Activated CD4-positive, alpha-beta T cell treated with anti-CD3 and anti-CD28 coated beads for 1 hour (primary cell): ENCODE results near the gene HOXB3.

Experiments
- DNase-seq: peaks from one replicate; pipeline ENCODE4 v3.0.0-alpha.2; 2020

HOXB3 gene

DNA sequence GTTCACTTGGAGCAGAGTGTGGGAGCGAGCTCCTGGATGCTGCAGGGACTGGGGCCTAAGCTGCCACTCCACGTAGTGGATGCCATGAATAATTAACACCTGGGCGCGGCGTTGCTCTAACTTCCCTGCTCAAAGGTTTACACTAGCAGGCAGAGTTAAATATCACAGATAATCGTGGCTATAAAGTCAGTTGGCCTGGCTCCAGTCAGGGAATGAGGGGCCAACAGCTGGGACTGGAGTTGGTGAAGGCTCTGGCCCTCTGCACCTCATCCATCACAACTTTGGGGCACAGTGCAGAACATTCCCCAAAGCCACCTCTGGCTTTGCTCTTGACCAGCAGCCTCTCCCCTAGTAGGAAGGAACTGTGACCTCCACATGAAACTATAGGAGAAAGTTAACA lies 22.8 kb downstream of the HOXB3 start:
- no peak for DNase-seq

DNA sequence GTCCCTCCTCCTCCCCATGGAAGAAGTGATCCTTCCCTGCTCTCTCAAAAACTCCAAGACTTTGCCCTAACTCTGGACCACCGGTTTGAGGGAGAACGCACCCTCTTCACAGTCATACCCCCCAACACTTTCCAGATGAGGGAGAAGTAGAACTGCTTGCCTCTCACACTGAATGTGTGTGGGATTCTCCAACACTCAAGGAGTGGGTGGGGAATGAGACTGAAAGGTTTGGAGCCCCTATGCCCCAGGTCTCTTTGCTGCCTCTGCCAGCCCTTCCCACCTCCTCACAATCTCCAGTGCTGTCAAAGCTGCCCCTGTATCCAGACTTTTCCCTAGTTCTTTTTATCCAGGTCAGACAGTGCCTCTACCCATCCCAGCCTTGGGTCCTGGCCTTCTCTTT lies 23.3 kb downstream of the HOXB3 start:
- no peak for DNase-seq

DNA sequence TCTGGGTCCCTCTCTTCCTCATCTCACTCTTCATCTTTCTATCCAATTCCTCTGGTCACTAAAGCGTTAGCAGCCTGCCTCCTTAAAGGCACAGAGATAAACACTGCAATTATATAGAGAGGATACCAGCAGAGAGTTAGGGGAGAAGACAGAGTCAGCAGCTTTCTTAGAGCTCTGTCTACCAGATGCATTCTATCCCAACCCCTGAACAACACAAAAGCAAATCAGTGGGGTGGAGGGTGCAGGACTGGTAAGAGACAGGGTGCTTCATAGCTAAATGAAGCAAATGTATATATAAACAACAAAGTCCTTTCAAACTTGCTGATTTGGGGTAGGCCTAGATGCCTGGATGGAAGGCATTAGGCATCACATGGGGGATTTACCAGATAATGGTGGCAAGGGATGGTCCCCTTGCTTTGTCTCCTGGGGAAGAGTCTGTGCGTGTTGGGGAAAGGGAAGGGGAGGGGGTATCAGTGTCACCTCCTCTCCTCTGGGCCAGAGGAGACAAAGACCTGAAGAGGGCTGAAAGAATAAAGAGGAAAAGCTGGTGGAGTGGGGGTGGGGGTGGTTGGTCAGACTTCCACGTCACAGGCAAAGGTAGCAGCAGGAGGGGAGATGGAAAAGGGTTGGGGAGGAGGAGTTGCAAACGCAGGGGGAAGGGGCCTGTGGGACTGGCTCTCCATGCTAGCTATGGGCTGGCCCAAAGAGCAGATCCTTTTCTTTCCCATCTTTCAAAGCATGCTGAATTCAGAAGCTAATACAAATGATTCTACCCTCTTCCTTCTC lies 23.9 kb downstream of the HOXB3 start:
- DNase-seq = no peak

DNA sequence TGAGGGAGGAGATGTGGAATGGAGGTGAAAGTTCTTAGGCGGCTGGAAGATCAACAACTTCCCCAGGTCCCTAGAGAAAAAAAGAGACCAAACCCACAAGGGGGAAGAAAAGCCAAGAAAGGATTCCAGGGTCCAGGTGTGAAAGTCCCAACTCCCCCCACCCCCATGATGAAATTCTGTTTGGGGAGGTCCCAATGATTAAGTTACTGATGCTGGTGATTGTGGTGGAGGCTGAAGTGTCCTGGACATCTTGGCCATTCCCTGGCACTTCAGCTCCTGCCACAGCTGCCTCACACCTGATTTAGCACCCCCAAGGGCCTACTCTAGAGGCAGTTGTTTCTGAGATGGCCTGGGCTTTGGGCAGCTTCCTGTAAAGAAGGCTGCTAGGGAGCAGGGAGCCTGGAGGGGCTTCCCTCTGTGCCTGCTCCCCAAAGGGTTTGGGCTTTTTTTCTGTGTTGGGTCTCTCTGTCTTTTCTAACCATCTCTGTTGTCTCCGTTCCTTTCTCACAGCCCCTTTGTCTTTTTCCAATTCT lies 25.0 kb downstream of the HOXB3 start:
- no peak for DNase-seq

DNA sequence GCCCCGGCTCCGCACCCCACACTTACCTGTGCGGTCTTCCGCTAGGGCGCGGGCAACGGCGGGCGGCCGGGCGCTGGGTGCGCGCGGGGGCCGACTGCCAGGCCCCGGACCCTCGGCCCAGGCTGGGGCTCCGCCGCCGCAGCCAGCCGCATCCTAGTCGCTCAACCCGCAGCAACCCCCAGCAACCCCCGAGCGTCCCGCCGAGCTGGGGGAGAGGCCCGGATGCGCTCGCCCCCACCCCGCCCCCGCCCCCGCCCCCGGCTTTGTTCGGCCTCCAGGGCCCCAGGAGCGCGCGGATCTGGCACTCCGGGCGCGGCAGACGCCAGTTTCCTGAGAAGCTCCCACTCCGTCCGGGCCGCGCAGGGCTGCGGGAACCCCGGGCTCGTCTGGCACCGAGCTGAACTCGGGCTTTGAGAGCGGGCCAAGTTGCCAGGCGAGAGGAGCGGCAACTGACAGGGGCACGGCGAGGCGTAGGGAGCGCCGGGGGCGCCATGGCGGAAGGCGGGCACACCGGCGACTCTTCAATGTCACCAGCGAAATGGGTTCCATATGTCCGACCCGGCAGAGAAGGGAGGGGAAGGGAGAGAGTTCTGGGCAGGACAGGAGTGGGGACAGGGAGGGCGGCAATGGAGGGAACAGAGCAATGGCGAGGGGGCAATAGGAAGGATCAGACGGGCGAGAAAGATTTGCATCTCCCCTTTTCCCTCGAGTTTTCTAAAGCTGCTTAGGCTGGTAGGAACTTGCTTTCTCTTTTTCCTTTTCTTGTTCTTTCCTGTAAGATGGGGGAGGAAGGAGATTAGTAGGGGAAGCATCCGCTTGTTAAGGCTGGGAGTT lies 25.6 kb downstream of the HOXB3 start:
- DNase-seq = no peak

DNA sequence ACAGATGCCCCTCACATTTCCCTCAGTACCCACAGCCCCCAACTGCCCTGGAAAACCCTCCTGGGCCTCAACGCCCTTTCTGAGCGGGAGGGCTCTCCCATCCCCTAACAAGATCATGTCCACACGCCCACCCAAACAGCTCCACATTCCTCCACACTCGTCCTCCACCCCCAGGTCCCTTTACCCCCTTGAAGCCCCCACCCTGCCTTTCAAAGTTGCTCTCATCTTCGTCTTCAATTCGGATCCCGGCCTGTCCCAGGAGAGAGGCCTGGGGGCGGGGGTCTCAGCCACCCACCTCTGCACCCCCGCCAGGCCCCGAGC lies 26.2 kb downstream of the HOXB3 start:
- DNase-seq = no peak

DNA sequence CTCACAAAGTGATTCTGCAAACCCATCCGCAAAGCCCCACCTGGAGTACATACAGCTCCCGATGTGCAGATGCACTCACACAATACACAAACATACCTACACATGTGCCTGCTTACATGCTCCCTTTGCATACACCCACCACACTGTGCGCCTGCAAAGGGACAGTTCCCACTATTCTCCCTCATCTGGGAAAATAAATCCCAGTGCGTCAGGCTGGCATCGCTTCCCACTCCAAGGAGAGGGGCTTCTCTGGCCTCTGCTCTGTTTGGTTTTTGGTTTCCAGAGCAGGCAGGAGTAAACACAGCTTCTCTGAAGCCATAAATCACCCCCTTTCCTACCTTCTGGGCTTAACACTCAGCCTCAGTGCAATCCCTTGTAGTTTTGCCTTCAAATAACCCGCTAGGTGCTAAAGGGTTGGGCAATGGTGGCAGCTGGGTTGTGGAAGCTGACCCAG lies 26.6 kb downstream of the HOXB3 start:
- DNase-seq = no peak

DNA sequence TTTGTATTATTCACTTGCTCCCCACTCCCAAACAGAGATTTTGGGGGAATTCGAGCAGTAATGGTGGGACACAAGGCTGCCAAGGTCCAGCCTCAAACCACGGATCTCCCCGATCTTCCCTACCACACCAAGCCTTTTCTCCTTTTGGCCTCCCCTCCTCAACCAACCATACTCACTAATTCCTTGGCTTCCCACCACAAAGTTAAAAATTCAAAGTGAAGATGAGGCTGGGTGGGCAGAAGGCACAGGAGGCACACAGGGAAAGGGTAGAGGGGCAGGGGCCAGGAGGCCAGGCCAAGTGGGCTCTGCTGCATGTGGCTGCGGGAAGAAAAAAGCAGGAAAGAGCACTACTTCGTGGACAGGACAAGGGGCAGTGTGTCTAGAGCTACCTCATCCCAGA lies 27.1 kb downstream of the HOXB3 start:
- DNase-seq = no peak

DNA sequence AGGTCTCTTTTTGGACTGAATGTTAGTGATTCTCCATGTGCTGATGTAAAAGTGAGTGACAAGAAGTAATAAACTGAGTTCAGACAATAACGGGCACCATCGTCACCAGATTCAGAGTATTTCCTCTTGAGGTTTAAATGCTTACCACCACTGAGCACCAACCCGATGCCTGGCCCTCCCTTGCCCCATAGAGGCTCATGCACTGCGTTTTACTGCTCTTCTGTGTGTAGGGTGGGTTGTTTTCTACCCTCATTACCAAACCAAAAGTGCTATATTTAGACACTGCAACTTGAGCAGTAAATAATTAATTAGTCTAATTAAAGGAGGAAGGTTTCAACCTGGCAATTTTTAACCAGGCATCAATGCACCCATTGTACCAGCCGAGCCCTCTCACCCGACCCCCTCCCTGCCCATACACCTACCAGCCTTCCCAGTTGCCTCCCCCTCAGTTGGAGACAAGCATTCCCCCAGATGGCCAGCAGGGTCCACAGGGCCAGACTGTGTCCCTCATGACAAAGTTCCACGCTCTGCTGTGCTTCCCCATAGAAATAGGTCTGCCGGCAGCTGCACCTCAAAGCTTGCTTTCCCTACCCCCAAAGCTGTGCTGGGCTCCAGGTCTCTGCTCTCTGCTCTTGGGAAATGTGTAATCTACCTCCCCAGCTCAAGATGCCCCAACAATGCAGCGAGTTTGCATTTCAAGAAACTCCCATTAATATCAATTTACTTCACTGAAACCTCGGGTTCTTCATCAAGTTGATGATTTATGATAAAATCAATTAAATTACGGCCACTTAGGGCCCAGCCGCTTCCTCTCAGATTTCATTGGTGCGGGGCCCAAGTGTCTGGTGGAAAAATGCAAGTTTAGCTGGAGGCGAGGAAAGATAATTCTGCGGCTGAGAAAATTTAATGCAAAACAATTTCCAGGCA lies 27.9 kb downstream of the HOXB3 start:
- no peak for DNase-seq

DNA sequence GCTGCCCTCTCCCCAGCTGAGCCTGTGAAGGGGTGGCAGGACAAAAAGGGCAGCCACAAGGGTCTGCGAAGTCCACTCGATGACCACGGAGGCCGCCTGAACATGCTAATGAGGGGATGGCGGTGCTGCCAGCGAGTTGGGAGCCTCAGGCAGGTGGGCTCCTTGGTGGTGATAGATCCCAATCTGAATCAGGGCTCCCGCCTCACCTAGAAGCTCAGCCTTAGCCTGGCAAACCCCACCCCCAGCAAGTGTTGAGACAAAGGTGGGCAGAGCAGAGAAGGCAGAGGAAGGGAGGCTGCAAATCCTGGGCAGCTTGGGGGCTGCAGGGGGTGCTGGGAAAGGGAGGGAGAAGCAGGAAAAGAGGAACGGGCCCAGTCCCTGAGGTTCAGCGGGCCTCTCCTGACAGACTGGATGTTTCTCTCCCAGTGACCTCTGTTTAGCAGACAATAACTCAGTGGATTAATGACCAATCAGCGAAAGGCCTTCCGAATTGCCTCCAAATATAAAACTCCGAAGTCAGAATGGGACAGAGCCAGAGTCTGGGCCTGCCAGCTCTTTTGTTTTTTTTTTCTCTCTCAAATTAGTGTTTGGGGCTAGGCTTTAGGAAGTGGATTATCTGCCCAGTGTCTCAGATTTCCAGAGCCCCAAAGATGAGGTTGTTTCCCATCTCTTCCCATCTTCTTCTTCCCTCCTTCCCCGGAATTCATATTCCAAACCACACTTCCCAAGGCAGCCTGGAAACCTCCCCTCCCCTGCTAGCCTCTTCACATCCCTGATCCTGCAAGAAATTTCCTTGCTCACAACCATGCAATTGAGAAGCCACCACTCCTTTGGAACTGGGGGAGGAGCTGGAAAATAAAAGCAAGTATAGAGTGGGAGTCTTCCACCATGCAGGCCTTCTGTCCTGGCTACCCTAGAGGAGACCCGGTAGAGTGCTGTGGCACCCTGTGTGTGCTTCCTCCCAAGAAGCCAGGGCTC lies 29.9 kb downstream of the HOXB3 start:
- no peak for DNase-seq

DNA sequence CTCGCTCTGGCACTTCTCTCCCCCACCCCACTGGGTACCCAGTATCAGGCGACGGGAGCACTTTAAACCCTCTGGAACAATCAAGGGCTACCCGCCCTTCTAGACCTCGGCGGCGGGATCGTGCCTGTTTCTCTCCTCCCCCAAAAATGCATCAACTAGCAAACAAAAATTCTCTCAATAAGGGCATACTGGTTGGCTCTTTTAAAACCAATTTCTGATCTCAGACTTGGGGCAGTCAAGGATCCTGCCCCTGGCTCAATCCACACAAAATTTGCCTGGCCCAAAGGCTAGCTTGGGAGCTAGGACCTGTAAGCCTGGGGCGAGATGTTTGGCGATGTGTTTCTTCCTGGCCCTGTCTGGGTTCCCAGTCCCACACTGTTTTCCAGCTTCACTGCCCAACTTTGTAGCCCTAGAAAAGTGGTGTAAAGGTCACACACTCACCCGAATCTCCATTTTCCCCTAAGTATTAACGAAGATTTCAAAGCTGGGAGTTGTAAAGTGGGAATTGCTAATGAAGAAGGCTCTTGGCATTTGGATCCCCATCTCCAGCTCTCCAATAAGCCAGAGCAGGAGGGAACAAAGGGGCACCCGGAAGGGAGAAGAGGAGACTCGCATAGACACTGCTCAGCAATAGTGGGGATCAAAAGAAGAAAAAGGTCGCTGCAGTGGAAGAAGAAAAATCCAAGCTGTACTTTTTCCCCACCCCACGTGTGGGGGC lies 30.8 kb downstream of the HOXB3 start:
- DNase-seq = no peak

DNA sequence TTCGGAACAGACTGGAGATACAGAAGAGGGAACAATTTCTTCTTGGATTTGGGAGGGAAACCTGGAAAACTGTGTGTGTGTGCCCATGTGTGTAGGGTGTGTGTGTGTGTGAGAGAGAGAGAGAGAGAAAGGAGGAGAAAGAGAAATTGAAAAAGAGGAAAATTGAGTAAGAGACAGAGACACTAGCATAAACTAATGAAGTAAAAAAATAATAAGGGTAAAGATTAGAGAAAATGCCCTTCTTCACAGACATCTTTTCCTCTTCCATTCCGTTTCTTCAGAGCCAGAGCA lies 31.3 kb downstream of the HOXB3 start:
- DNase-seq = no peak

DNA sequence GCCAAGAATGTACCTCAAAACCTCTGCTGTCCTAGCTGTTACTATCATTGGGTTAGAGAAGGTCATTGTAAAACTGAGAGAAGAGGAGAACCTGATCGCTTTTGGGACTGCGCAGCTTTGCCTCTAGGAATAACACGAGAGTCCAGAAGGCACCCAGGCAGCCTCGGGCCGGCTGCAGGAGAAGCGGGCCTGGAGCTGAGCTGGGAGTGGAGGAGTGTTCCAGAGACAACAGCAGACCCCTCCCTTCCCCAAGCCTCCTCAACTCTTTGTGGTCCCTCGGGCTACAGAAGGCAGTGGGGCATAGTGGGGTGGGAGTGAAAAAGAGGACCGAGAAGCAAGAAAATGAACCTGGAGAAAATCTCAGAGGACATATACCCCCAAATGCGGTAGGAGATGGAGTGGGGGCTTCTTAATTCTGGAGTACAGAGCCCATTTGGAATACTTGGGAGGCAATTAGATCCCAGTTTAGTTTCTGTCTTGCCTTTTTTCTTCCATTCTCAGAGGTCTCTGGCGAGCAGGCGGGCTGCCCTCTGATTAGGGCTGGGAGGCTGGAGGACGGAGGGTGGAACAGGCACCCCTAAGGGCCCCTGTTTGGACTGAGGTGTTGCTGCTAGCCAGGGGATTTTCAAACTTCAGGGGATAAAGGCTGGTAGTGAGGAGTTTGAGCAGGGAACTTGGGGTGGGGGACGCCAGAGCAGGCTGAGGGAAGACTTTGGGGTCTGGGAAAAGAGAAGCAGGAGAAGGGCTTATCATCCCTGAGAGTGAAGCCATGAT lies 31.8 kb downstream of the HOXB3 start:
- no peak for DNase-seq

DNA sequence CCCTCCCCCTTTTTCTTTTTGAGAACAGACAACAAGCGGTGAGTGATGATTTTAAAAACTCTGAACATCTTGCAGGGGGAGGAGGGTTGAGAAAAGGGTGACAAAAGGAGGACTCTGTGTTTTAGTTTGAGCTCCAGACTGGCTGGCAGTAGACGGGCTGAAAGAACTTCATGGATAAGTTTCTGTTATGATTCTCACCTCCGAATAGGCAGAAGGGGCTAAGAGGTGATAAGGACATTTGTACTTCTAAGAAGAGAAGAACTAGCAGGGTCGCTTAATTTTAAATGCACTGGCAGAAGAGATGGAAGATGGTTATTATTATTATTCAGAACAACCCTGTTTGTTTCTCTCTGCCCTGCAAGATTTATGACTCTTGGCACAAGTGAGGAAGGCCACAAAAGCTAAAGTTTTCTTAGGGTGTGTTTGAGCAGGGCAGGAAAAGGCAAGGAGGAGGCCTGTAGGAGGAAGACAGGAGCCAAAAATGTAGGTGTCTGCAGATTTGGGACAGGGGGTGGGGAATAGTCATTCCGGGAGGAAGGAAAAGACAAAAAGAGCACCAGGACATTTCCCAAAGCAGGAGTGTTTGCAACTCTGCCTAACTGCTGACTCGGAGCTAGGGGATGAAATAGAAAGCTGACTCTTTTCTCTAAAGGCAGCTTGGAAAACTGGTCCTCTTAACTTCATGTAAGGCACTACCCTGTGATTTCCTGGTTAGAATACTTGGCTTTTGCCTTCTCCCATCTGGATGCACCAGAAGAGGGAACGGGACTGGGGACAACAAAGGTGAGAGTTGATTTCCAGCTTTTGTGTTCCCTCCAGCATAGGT lies 33.3 kb downstream of the HOXB3 start:
- DNase-seq = no peak

DNA sequence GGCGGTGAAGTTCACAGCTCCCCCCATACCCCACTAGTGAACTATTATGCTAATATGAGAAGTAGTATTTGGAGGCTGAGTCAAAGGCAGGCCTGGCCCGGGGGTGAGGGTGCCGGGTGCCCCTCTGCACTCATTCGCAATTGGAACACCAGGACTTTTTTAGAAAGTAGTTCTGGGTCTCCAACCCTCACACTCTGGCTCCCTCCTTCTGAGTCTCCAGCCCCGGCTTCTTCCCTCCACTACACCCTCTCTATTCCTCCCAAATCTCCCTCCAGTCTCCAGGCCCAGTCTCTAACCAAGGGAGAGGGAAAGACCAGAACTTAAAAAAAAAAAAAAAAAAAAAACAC lies 33.8 kb downstream of the HOXB3 start:
- DNase-seq = no peak

DNA sequence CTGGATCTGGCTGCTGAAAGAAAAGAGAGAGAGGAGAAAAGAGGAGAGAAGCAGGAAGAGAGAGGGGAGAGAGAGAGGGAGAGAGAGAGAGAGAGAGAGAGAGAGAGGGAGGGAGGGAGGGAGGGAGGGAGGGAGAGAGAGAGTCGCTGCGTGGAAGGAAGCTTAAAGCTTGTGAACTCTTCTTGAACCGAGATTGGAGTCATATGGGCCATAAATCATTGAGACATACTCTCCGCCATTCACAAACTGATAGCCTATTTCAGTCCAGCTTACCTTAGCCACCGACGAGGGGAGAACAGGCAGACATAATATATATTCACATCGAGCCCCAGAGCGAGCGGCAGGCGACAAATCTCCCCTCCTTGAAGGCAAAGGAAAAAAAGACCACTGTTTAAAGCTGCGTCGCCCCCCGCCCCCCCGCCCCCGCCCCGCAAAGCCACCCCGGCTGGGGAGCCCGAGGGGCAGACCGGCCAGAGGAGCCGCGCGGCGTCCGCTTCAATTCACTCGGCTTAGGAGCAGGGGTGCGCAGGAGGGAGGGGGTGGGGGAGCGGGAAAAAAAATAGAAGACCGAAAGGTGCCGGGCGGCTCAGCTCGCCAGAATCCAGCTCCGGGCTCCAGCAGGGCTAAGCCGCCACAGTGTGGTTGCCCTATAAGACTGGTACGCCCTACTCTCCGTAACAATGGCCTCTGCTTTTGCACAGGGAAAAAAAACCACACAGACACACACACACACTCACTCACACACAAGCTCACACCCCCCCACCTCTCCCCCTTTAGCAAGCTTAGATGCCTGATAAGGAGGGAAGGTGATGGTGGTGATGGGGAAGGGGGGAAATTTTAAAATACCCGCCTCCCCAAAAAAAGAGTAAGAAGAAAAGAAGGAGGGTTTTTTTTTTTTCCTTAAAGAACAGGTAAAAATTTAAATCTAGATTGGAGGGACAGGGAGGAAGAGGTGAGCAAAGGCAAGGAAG lies 34.5 kb downstream of the HOXB3 start:
- DNase-seq = no peak

DNA sequence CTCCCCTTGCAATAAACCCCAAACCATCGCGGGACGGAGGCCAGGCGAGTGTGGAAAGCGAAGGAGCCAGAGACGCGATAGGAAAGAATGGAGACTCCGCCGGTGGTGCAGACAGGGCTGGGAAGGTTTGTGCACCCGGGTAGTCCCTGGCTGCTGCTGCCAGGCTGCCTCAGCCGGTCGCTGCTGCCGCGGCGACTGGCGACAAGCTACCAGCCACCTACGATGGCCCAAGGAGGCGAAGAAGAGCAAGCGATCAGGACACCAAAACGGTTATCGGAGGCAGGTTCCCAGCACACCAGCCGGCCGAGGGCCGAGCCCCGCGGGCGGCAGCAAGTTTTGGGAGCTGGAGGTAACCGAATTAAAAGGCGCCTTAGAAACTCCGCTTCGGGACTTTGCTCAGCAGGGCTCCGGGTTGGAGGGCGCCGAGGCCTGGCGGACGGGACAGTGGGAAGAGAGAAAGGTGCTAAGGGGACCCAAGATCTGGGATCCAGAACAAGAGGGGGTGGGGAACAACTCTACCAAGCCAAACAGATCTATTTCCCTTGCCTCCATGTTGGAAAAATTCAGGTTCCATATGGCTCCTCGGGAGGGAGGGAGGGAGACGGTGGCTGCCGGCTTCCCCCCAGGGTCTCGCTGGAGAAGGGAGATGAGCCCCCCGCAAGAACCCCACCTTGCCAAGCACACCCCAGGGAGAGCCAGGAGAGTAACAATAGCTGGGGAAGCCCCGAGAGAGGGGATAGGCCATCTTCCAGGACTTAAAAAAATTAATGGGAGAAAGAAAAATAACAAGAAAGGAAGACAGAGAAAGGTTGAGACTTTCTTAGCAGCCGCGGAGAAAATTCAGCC lies 35.4 kb downstream of the HOXB3 start:
- DNase-seq = no peak

DNA sequence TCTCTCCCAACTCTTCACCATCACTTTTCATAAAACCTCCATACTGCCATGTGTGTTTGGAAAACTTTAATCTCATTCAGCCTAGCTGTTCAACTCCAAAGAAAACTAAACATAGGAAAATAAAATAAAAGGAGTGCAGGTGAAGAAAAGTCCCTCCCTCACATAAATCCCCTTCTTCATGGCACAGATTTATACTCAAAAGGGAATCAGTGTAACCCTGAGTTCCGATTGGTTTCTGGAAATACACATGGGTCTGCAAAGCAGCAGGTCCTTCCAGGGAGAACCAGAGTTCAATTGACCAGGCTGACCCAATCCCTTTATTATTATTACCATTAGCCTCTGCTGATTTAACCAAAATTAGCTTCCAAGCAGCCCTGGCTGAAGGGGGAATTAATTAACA lies 36.2 kb downstream of the HOXB3 start:
- no peak for DNase-seq
